B cell (primary cell): ENCODE data around the gene MSH4. TPM values are rescaled to one million over a fixed set of nuclear protein-coding genes. Genes with fewer than 3 reads are reported as not detected.
"Not testable (repeated sequence)": the region's sequence is repeated elsewhere in the genome, so short reads cannot be mapped to it uniquely, and the experiment has no call there.

Source experiments
- ATAC-seq: fragments of 200-7000 bp; cut with Tn5 transposase; one replicate; pipeline ENCODE4 v1.10.0; 2021; ENCODE audit warnings: low read depth, mild to moderate bottlenecking, moderate number of reproducible peaks, moderate library complexity
- CTCF ChIA-PET: fragments of 350-600 bp; sonication (Branson Sonifier 250); formaldehyde crosslinking; loops from one replicate; lab custom pipeline; 2021; ENCODE audit warnings: antibody characterized with exemption, inconsistent platforms; lab: Charles Lee
- POLR2A ChIA-PET: fragments of 350-600 bp; sonication (Branson Sonifier 250); formaldehyde crosslinking; loops from one replicate; lab custom pipeline; 2021; ENCODE audit warnings: antibody characterized with exemption; lab: Charles Lee
- DNase-seq: peaks from one replicate; pipeline ENCODE4 v3.0.0; 2013
- H2AFZ ChIP-seq: 2 replicates; pipeline ENCODE4 v1.6.1; 2012; ENCODE audit warnings: mild to moderate bottlenecking, low read depth, low read length; ENCODE audit not compliant: insufficient read depth, poor library complexity, severe bottlenecking
- H3K27ac ChIP-seq, 2 donors: 1 replicate in 1 of 2; 2 replicates in 1 of 2; pipeline ENCODE4 v1.5.1; 2012 to 2013; ENCODE audit warnings: low read length in 2 of 2, mild to moderate bottlenecking in 2 of 2, moderate library complexity in 1 of 2
- H3K27me3 ChIP-seq, 4 experiments: fragments of 200-600 bp in 1 of 4; sonication (generic) in 1 of 4; replicated peaks in 1 of 4; 1 replicate in 2 of 4; 2 replicates in 2 of 4; pipeline versions ENCODE4 v1.6.1 to v1.7.0; 2013 to 2016; ENCODE audit warnings: low read length in 3 of 4, mild to moderate bottlenecking in 2 of 4, mixed read lengths in 1 of 4, moderate library complexity in 1 of 4; ENCODE audit not compliant: insufficient read depth in 4 of 4, control insufficient read depth in 3 of 4; ENCODE audit errors: control extremely low read depth in 1 of 4
- H3K36me3 ChIP-seq, 2 experiments: replicated peaks in 1 of 2; 1 replicate in 1 of 2; 2 replicates in 1 of 2; pipeline versions ENCODE4 v1.6.1 to v1.7.1; 2013; ENCODE audit warnings: low read length in 1 of 2; ENCODE audit not compliant: insufficient read depth in 2 of 2, control insufficient read depth in 1 of 2; ENCODE audit errors: control extremely low read depth in 1 of 2, extremely low read depth in 1 of 2
- H3K4me1 ChIP-seq, 2 donors: fragments of 200-600 bp in 1 of 2; sonication (generic) in 1 of 2; 1 replicate in 1 of 2; 2 replicates in 1 of 2; pipeline versions ENCODE4 v1.5.1 to v1.6.1; 2013 to 2017; ENCODE audit warnings: low read length in 2 of 2; ENCODE audit not compliant: control insufficient read depth in 2 of 2, insufficient read depth in 2 of 2
- H3K4me2 ChIP-seq: replicated peaks from 2 replicates; pipeline ENCODE3; 2012; ENCODE audit warnings: mild to moderate bottlenecking, low read depth, low read length; ENCODE audit not compliant: poor library complexity, severe bottlenecking
- H3K4me3 ChIP-seq, 5 experiments: fragments of 200-600 bp in 1 of 5; sonication (generic) in 1 of 5; 1 replicate in 3 of 5; 2 replicates in 2 of 5; pipeline versions ENCODE4 v1.5.1 to v1.7.0; 2011 to 2016; ENCODE audit warnings: low read length in 4 of 5, mild to moderate bottlenecking in 4 of 5, low read depth in 2 of 5, control low read depth in 1 of 5, moderate library complexity in 1 of 5; ENCODE audit not compliant: insufficient read depth in 1 of 5; ENCODE audit errors: control extremely low read depth in 1 of 5, extremely low read depth in 1 of 5
- H3K79me2 ChIP-seq: fragments of 200-600 bp; sonication (generic); one replicate; pipeline ENCODE4 v1.6.0; 2016; ENCODE audit warnings: low read length; ENCODE audit not compliant: control insufficient read depth, insufficient read depth
- H3K9ac ChIP-seq: fragments of 200-600 bp; sonication (generic); 2 replicates; pipeline ENCODE4 v1.6.1; 2017; ENCODE audit warnings: mild to moderate bottlenecking, low read length, moderate library complexity
- H3K9me3 ChIP-seq, 3 donors: one replicate each; pipeline versions ENCODE4 v1.6.1 to v1.7.1; 2013; ENCODE audit warnings: low read length in 2 of 3; ENCODE audit not compliant: control insufficient read depth in 2 of 3, insufficient read depth in 1 of 3; ENCODE audit errors: control extremely low read depth in 1 of 3
- H4K20me1 ChIP-seq: 2 replicates; pipeline ENCODE4 v1.6.0; 2012; ENCODE audit warnings: mild to moderate bottlenecking, low read length; ENCODE audit not compliant: insufficient read depth, control insufficient read depth, poor library complexity, severe bottlenecking
- H3K27ac Mint-ChIP-seq: one replicate; pipeline ENCODE4 v1.8.0; 2021; ENCODE audit warnings: mixed read lengths
- H3K27me3 Mint-ChIP-seq: one replicate; pipeline ENCODE4 v1.8.0; 2021; ENCODE audit warnings: mixed read lengths
- H3K4me1 Mint-ChIP-seq: one replicate; pipeline ENCODE4 v1.8.0; 2021; ENCODE audit warnings: mixed read lengths
- H3K4me3 Mint-ChIP-seq: one replicate; pipeline ENCODE4 v1.8.0; 2021; ENCODE audit warnings: mixed read lengths
- H3K9me3 Mint-ChIP-seq: one replicate; pipeline ENCODE4 v1.8.0; 2022; ENCODE audit warnings: mixed read lengths; ENCODE audit not compliant: insufficient read depth
- CTCF ChIP-seq: fragments of 200-600 bp; IDR thresholded peaks from one replicate; pipeline ENCODE4 v1.8.0; 2022; ENCODE audit warnings: antibody characterized with exemption, mild to moderate bottlenecking
- EZH2 ChIP-seq: IDR thresholded peaks from 2 replicates; pipeline ENCODE4 v1.6.1; 2012; ENCODE audit warnings: borderline replicate concordance, low read depth, mild to moderate bottlenecking, moderate library complexity, low read length; ENCODE audit not compliant: insufficient read depth, poor library complexity, severe bottlenecking
- WGBS: methylation state at CpG from one replicate; pipeline ENCODE4 v1.1.5; 2013; ENCODE audit warnings: missing lambda C conversion rate; ENCODE audit not compliant: insufficient coverage; 5-methylcytosine and 5-hydroxymethylcytosine counted together
- intact Hi-C: fragments of 100-400 bp; cut with micrococcal nuclease; formaldehyde crosslinking; loops from one replicate; pipeline ENCODE4 v1.10.0; 2022
- polyA plus RNA-seq: library from polyadenylated mRNA; depleted of rRNA; stranded (reverse); fragments of >200 nt; gene quantifications from 2 replicates; pipeline ENCODE4 v1.2.3, GENCODE V29; 2012
- total RNA-seq, 2 donors: library from RNA; stranded (reverse); fragments of 120-200 nt in 1 of 2; gene quantifications; 1 replicate in 1 of 2; 2 replicates in 1 of 2; pipeline versions ENCODE4 v1.2.3 to v1.2.4, GENCODE V29; 2013 to 2022

Gene MSH4
- total and polyA plus RNA-seq, 2 donors (not counting 1 experiment from before 2014, with no cell fraction given), result 0.19 to 1.7 TPM

GRCh38 chr1:75811211-75811981 lies 14.7 kb downstream of the MSH4 start:
- Histone ChIP-seq H3K4me1 (no peaks in the 10 kb centered on the region), H3K4me2 (no peak overlapping the region), H3K27ac (no peak overlapping the region), H3K36me3 (no peaks in the 10 kb centered on the region), H3K27me3 (no peaks in the 10 kb centered on the region), H2AFZ (no peak overlapping the region), H3K4me3 (no peak overlapping the region), H3K9ac (no peak overlapping the region), H3K79me2 (no peaks in the 10 kb centered on the region), H3K9me3 (no peaks in the 10 kb centered on the region), H4K20me1 (no peaks in the 10 kb centered on the region)
- intact Hi-C loops, result no loop called here
- Mint-ChIP-seq H3K4me3 (no peak overlapping the region), H3K4me1 (no peaks in the 10 kb centered on the region), H3K9me3 (no peaks in the 10 kb centered on the region), H3K27ac (no peak overlapping the region), H3K27me3 (no peaks in the 10 kb centered on the region)
- ATAC-seq (no peak), DNase-seq (no peak)
- ChIA-PET CTCF (no interaction called here), POLR2A (no interaction called here)
- no peak for TF ChIP-seq EZH2
- TF ChIP-seq CTCF, result no peak
- WGBS, result no CpG with 5 or more reads among the region's 1 CpG

GRCh38 chr1:75812065-75812464 lies 15.4 kb downstream of the MSH4 start:
- POLR2A ChIA-PET, result no interaction called here
- no peak overlapping the region for H3K4me3 Mint-ChIP-seq
- no peaks in the 10 kb centered on the region for H3K27me3 ChIP-seq
- H3K4me1 Mint-ChIP-seq, result no peaks in the 10 kb centered on the region
- ATAC-seq (no peak), DNase-seq (no peak)
- 94% methylated on average over 3 of the region's 3 CpGs for WGBS
- CTCF ChIA-PET, result no interaction called here
- no peaks in the 10 kb centered on the region for H3K4me1 ChIP-seq
- H3K9me3 Mint-ChIP-seq, result no peaks in the 10 kb centered on the region
- no peaks in the 10 kb centered on the region for H3K27me3 Mint-ChIP-seq
- no peak overlapping the region for H3K9ac ChIP-seq
- no peaks in the 10 kb centered on the region for H4K20me1 ChIP-seq
- H2AFZ ChIP-seq, result no peak overlapping the region
- H3K36me3 ChIP-seq, result no peaks in the 10 kb centered on the region
- no peak overlapping the region for H3K27ac Mint-ChIP-seq
- TF ChIP-seq EZH2 (no peak), CTCF (no peak)
- no peaks in the 10 kb centered on the region for H3K9me3 ChIP-seq
- H3K79me2 ChIP-seq, result no peaks in the 10 kb centered on the region
- H3K4me3 ChIP-seq, result no peak overlapping the region
- H3K4me2 ChIP-seq, result no peak overlapping the region
- H3K27ac ChIP-seq, result no peak overlapping the region
- intact Hi-C loops, result no loop called here

- H3K4me1 Mint-ChIP-seq, H3K79me2 ChIP-seq, H3K36me3 ChIP-seq, H3K4me3 Mint-ChIP-seq, H4K20me1 ChIP-seq, H3K27me3 ChIP-seq, H3K27ac Mint-ChIP-seq, H3K4me2 ChIP-seq, H3K9me3 Mint-ChIP-seq, intact Hi-C loops, POLR2A ChIA-PET, ATAC-seq, H3K27ac ChIP-seq, H3K4me3 ChIP-seq, H3K4me1 ChIP-seq, DNase-seq, H3K27me3 Mint-ChIP-seq, H3K9me3 ChIP-seq, H2AFZ ChIP-seq, H3K9ac ChIP-seq: not testable (repeated sequence)
- CTCF ChIA-PET, result interaction anchor here (0.6 kb wide), 1 partner anchor 192 kb away, joined by 3 read pairs; no protein-coding TSS in a partner anchor
- no CpG with 5 or more reads among the region's 1 CpG for WGBS
These were observed 26.9 kb downstream of the MSH4 start for GRCh38 chr1:75823596-75823995.
